SU-DHL-6 (cell line): ENCODE results near the gene DDX24.

Experiments used
- H2AFZ ChIP-seq: fragments of 200-600 bp; sonication (generic); 2 replicates; pipeline ENCODE4 v1.6.1; 2014; ENCODE audit warnings: low read depth, mild to moderate bottlenecking, moderate library complexity, mixed read lengths, antibody characterized with exemption, low read length; ENCODE audit not compliant: severe bottlenecking
- H3F3A ChIP-seq: fragments of 200-600 bp; shearing (Covaris generic); 2 replicates; pipeline ENCODE4 v1.6.0; 2016; ENCODE audit warnings: antibody characterized with exemption, mild to moderate bottlenecking; ENCODE audit not compliant: insufficient read depth
- H3K27ac ChIP-seq: fragments of 200-600 bp; sonication (generic); 2 replicates; pipeline ENCODE4 v1.5.1; 2016; ENCODE audit warnings: low read depth, mild to moderate bottlenecking, low read length, moderate library complexity, mixed read lengths
- H3K27me3 ChIP-seq: fragments of 200-600 bp; sonication (generic), shearing (Covaris generic); 2 replicates; pipeline ENCODE4 v1.6.0; 2014; ENCODE audit warnings: mild to moderate bottlenecking, low read length
- H3K36me3 ChIP-seq: fragments of 200-600 bp; sonication (generic); 2 replicates; pipeline ENCODE4 v1.6.1; 2014; ENCODE audit warnings: mild to moderate bottlenecking, low read length, mixed read lengths
- H3K4me2 ChIP-seq: fragments of 300-600, 200-600 bp; shearing (Covaris generic), sonication (generic); 2 replicates; pipeline ENCODE4 v1.6.0; 2014; ENCODE audit warnings: low read length, low read depth, mild to moderate bottlenecking; ENCODE audit not compliant: poor library complexity, severe bottlenecking
- H3K4me3 ChIP-seq: fragments of 200-600 bp; sonication (generic); 2 replicates; pipeline ENCODE4 v1.5.1; 2014; ENCODE audit warnings: antibody characterized with exemption, low read length, mild to moderate bottlenecking, mixed read lengths; ENCODE audit not compliant: insufficient read depth, poor library complexity, severe bottlenecking
- H3K79me2 ChIP-seq: fragments of 200-600 bp; sonication (generic); 2 replicates; pipeline ENCODE4 v1.6.1; 2014; ENCODE audit warnings: mild to moderate bottlenecking, low read length, moderate library complexity; ENCODE audit not compliant: insufficient read depth
- H3K9ac ChIP-seq: fragments of 200-600 bp; sonication (generic); 2 replicates; pipeline ENCODE4 v1.7.0; 2014; ENCODE audit warnings: mild to moderate bottlenecking, low read length
- H3K9me2 ChIP-seq: fragments of 200-600 bp; sonication (generic); replicated peaks from 2 replicates; pipeline ENCODE4 v1.6.1; 2014; ENCODE audit warnings: low read length; ENCODE audit not compliant: insufficient read depth
- H3K9me3 ChIP-seq: fragments of 200-600 bp; sonication (generic); 2 replicates; pipeline ENCODE4 v1.6.1; 2014; ENCODE audit warnings: low read length, mixed read lengths; ENCODE audit not compliant: insufficient read depth
- H4K20me1 ChIP-seq: fragments of 200-600 bp; sonication (generic); 2 replicates; pipeline ENCODE4 v1.6.1; 2014; ENCODE audit warnings: low read depth, mild to moderate bottlenecking, antibody characterized with exemption, low read length, moderate library complexity, mixed read lengths
- CTCF ChIP-seq: fragments of 200-600 bp; sonication (generic); IDR thresholded peaks from one replicate; pipeline ENCODE4 v1.5.1; 2017; ENCODE audit warnings: antibody characterized with exemption, mild to moderate bottlenecking, low read length, moderate library complexity; ENCODE audit not compliant: insufficient read depth, poor library complexity, severe bottlenecking
- EZH2phosphoT487 ChIP-seq: fragments of 200-600 bp; sonication (generic), shearing (Covaris generic); conservative IDR thresholded peaks from 2 replicates; pipeline ENCODE4 v1.6.1; 2018; ENCODE audit warnings: mild to moderate bottlenecking, antibody characterized with exemption, low read length, moderate library complexity, mixed read lengths

The DDX24 gene

GRCh38 chr14:94052662-94053061 is 28.3 kb downstream of the DDX24 start:
- no peak overlapping the region for H3K27ac ChIP-seq
- TF ChIP-seq CTCF (no peak), EZH2phosphoT487 (no peak)
- H3K9me3 ChIP-seq: no peaks in the 10 kb centered on the region
- H3K36me3 ChIP-seq: peaks cover 18% of the 10 kb centered on the region; the same call in 1 of the 2 replicates
- no peak overlapping the region for H2AFZ ChIP-seq
- H3K79me2 ChIP-seq: no peaks in the 10 kb centered on the region; the same call in 1 of the 2 replicates
- no peak overlapping the region for H3K9ac ChIP-seq
- H3K9me2 ChIP-seq: no peaks in the 10 kb centered on the region
- H3K4me2 ChIP-seq: no peak overlapping the region
- H3K4me3 ChIP-seq: no peak overlapping the region
- no peaks in the 10 kb centered on the region for H3F3A ChIP-seq
- no peaks in the 10 kb centered on the region for H3K27me3 ChIP-seq
- H4K20me1 ChIP-seq: no peaks in the 10 kb centered on the region

- Histone ChIP-seq H3K4me2 (no peak overlapping the region), H3K79me2 (no peaks in the 10 kb centered on the region; the same call in 1 of the 2 replicates), H3K9me2 (no peaks in the 10 kb centered on the region), H3K4me3 (no peak overlapping the region), H4K20me1 (no peaks in the 10 kb centered on the region), H2AFZ (no peak overlapping the region), H3K9ac (no peak overlapping the region), H3K36me3 (peaks cover 18% of the 10 kb centered on the region; the same call in 1 of the 2 replicates), H3K27ac (no peak overlapping the region), H3K9me3 (no peaks in the 10 kb centered on the region), H3F3A (no peaks in the 10 kb centered on the region), H3K27me3 (no peaks in the 10 kb centered on the region)
- TF ChIP-seq EZH2phosphoT487 (no peak), CTCF (no peak)
Observed at GRCh38 chr14:94052199-94052598, 28.8 kb downstream of the DDX24 start.

GRCh38 chr14:94051779-94052178 is 29.2 kb downstream of the DDX24 start:
- no peaks in the 10 kb centered on the region for H3K9me2 ChIP-seq
- peaks cover 18% of the 10 kb centered on the region; the same call in 1 of the 2 replicates for H3K36me3 ChIP-seq
- H3K9me3 ChIP-seq: no peaks in the 10 kb centered on the region
- H3K4me3 ChIP-seq: no peak overlapping the region
- no peaks in the 10 kb centered on the region for H3F3A ChIP-seq
- H4K20me1 ChIP-seq: no peaks in the 10 kb centered on the region
- H3K79me2 ChIP-seq: no peaks in the 10 kb centered on the region
- no peak overlapping the region for H3K4me2 ChIP-seq
- no peak overlapping the region for H3K27ac ChIP-seq
- TF ChIP-seq CTCF: no peak
- TF ChIP-seq EZH2phosphoT487: no peak
- H3K27me3 ChIP-seq: no peaks in the 10 kb centered on the region
- no peak overlapping the region for H3K9ac ChIP-seq
- H2AFZ ChIP-seq: no peak overlapping the region
